Tibial nerve (tissue), 4 donors: ENCODE data around the gene ATOSA. TPM values are rescaled to one million over a fixed set of nuclear protein-coding genes. Genes with fewer than 3 reads are reported as not detected.

Experiments used
- DNase-seq, 2 donors: peaks; one replicate each; pipeline ENCODE4 v3.0.0-alpha.2; 2019; ENCODE audit warnings: low spot score in 2 of 2
- H3K27ac ChIP-seq, 4 donors: fragments of 200-600 bp; sonication (generic) in 3 of 4; one replicate each; pipeline ENCODE4 v1.5.1; 2017 to 2019; ENCODE audit warnings: mild to moderate bottlenecking in 1 of 4
- H3K27me3 ChIP-seq, 2 donors: fragments of 200-600 bp; sonication (generic) in 1 of 2; one replicate each; pipeline versions ENCODE4 v1.5.1 to v1.6.0; 2017 to 2019
- H3K36me3 ChIP-seq, 3 donors: fragments of 200-600 bp; sonication (generic); one replicate each; pipeline ENCODE4 v1.5.1; 2018 to 2019
- H3K4me1 ChIP-seq, 4 donors: fragments of 200-600 bp; sonication (generic) in 3 of 4; one replicate each; pipeline ENCODE4 v1.5.1; 2017 to 2019
- H3K4me3 ChIP-seq, 4 donors: fragments of 200-600 bp; sonication (generic) in 3 of 4; one replicate each; pipeline ENCODE4 v1.5.1; 2017 to 2019; ENCODE audit warnings: mild to moderate bottlenecking in 1 of 4, moderate library complexity in 1 of 4
- H3K9me3 ChIP-seq, 4 donors: fragments of 200-600 bp; sonication (generic) in 3 of 4; one replicate each; pipeline ENCODE4 v1.5.1; 2017 to 2019
- CTCF ChIP-seq, 5 experiments: fragments of 200-600 bp in 3 of 5; fragments of 450-650 bp in 2 of 5; sonication (generic) in 3 of 5; IDR thresholded peaks; one replicate each; pipeline ENCODE4 v1.5.1; 2016 to 2019; ENCODE audit warnings: antibody characterized with exemption in 5 of 5, mild to moderate bottlenecking in 3 of 5, moderate library complexity in 2 of 5
- EP300 ChIP-seq, 2 donors: sonication (generic); formaldehyde crosslinking; IDR thresholded peaks; one replicate each; pipeline ENCODE4 v1.6.1; 2017; ENCODE audit warnings: antibody characterized with exemption in 2 of 2, mild to moderate bottlenecking in 1 of 2
- POLR2A ChIP-seq, 2 donors: fragments of 450-650 bp; IDR thresholded peaks; one replicate each; pipeline ENCODE4 v1.6.1; 2017; ENCODE audit warnings: antibody characterized with exemption in 2 of 2, mild to moderate bottlenecking in 2 of 2, moderate library complexity in 2 of 2
- WGBS, 2 donors: methylation state at CpG; one replicate each; pipeline ENCODE4 v1.1.5; 2018; 5-methylcytosine and 5-hydroxymethylcytosine counted together
- total RNA-seq, 4 donors: library from RNA; depleted of rRNA; stranded (reverse); fragments of >200 nt; gene quantifications; one replicate each; pipeline ENCODE4 v1.1.0, GENCODE V29; 2016

Gene ATOSA
- total RNA-seq, 4 donors from 2014 or later: 64.5 to 98.8 (median 88.5) TPM

- Histone ChIP-seq H3K4me1 (peaks cover 0 to 36% (median 8%) of the 10 kb centered on the region in 4 donors), H3K27me3 (no peaks in the 10 kb centered on the region), H3K36me3 (peaks cover 0 to 8% (median 0%) of the 10 kb centered on the region in 3 donors), H3K9me3 (no peaks in the 10 kb centered on the region), H3K4me3 (peak overlapping the region; percentile 67 to 95 (median 84)), H3K27ac (peak overlapping the region; percentile 89 to 99 (median 97))
- WGBS, 2 donors: 24 to 30% methylated on average over 3 of the region's 3 CpGs
- no peak for DNase-seq
- no peak for TF ChIP-seq CTCF (IDR thresholded peaks at IDR 0.05)
- no peak for TF ChIP-seq POLR2A (IDR thresholded peaks at IDR 0.05)
- no peak for TF ChIP-seq EP300 (IDR thresholded peaks at IDR 0.05)
Observed at GRCh38 chr15:52680041-52680391, 828 bp upstream of the ATOSA start.

- WGBS, 2 donors: 1% methylated on average over 59 to 70 of the region's 70 CpGs
- Histone ChIP-seq H3K27me3 (no peaks in the 10 kb centered on the region), H3K9me3 (no peaks in the 10 kb centered on the region), H3K4me3 (peak overlapping the region; percentile 67 to 95 (median 84)), H3K4me1 (peaks cover 0 to 48% (median 8%) of the 10 kb centered on the region in 4 donors), H3K36me3 (peaks cover 0 to 16% (median 0%) of the 10 kb centered on the region in 3 donors), H3K27ac (peak overlapping the region; percentile 89 to 99 (median 97))
- TF ChIP-seq EP300 (IDR thresholded peaks at IDR 0.05): no peak
- peak; percentile 29 to 48 for DNase-seq
Observed at GRCh38 chr15:52678468-52679231, 538 bp downstream of the ATOSA start.

- Histone ChIP-seq H3K27ac (peak overlapping the region; percentile 89 to 99 (median 97)), H3K4me3 (peak overlapping the region; percentile 67 to 95 (median 84)), H3K4me1 (peaks cover 0 to 56% (median 8%) of the 10 kb centered on the region in 4 donors), H3K36me3 (peaks cover 0 to 23% (median 0%) of the 10 kb centered on the region in 3 donors), H3K27me3 (no peaks in the 10 kb centered on the region), H3K9me3 (no peaks in the 10 kb centered on the region)
- 5 to 6% methylated on average over 16 of the region's 16 CpGs for WGBS, 2 donors
- peak in 3 of 5 experiments; percentile 7 to 26 (median 16) for TF ChIP-seq CTCF (IDR thresholded peaks at IDR 0.05)
- TF ChIP-seq POLR2A (IDR thresholded peaks at IDR 0.05): peak in 1 of 2 donors; percentile 14
- TF ChIP-seq EP300 (IDR thresholded peaks at IDR 0.05): peak in 1 of 2 donors; percentile 49
- peak; percentile 52 to 55 for DNase-seq
Observed at GRCh38 chr15:52677593-52678467, 1.4 kb downstream of the ATOSA start.

GRCh38 chr15:52674831-52675230, 4.4 kb downstream of the ATOSA start:
- WGBS, 2 donors: 68 to 72% methylated on average over 4 of the region's 4 CpGs
- Histone ChIP-seq H3K9me3 (no peaks in the 10 kb centered on the region), H3K4me3 (no peak overlapping the region), H3K27me3 (no peaks in the 10 kb centered on the region), H3K36me3 (peaks cover 0 to 45% (median 0%) of the 10 kb centered on the region in 3 donors), H3K27ac (no peak overlapping the region), H3K4me1 (peaks cover 0 to 51% (median 8%) of the 10 kb centered on the region in 4 donors)
- DNase-seq: no peak
- TF ChIP-seq EP300 (IDR thresholded peaks at IDR 0.05): no peak
- TF ChIP-seq CTCF (IDR thresholded peaks at IDR 0.05): no peak
- no peak for TF ChIP-seq POLR2A (IDR thresholded peaks at IDR 0.05)

GRCh38 chr15:52673734-52674133, 5.5 kb downstream of the ATOSA start:
- TF ChIP-seq CTCF (IDR thresholded peaks at IDR 0.05) (no peak), EP300 (IDR thresholded peaks at IDR 0.05) (no peak), POLR2A (IDR thresholded peaks at IDR 0.05) (no peak)
- Histone ChIP-seq H3K27ac (no peak overlapping the region), H3K36me3 (peaks cover 0 to 56% (median 0%) of the 10 kb centered on the region in 3 donors), H3K4me1 (peaks cover 0 to 50% (median 8%) of the 10 kb centered on the region in 4 donors), H3K27me3 (no peaks in the 10 kb centered on the region), H3K4me3 (no peak overlapping the region), H3K9me3 (no peaks in the 10 kb centered on the region)
- DNase-seq: no peak
